Testis (tissue), 3 donors: Measurements from ENCODE around the gene YWHAH. TPM values are rescaled to one million over a fixed set of nuclear protein-coding genes. Genes with fewer than 3 reads are reported as not detected.

ENCODE experiments used
- DNase-seq: peaks from one replicate; pipeline ENCODE4 v3.0.0-alpha.2; 2019
- H3K27ac ChIP-seq, 2 donors: fragments of 200-600 bp; sonication (generic); one replicate each; pipeline ENCODE4 v1.5.1; 2019
- H3K27me3 ChIP-seq: fragments of 200-600 bp; sonication (generic); one replicate; pipeline ENCODE4 v1.5.1; 2019
- H3K36me3 ChIP-seq: fragments of 200-600 bp; sonication (generic); one replicate; pipeline ENCODE4 v1.5.1; 2017; ENCODE audit warnings: low read depth; ENCODE audit errors: missing control alignments
- H3K4me1 ChIP-seq: fragments of 200-600 bp; sonication (generic); one replicate; pipeline ENCODE4 v1.5.1; 2019
- H3K4me3 ChIP-seq, 2 donors: fragments of 200-600 bp; sonication (generic); one replicate each; pipeline ENCODE4 v1.5.1; 2017 to 2019
- H3K9me3 ChIP-seq: fragments of 200-600 bp; sonication (generic); one replicate; pipeline ENCODE4 v1.5.1; 2017
- POLR2A ChIP-seq: fragments of 450-650 bp; IDR thresholded peaks from one replicate; pipeline ENCODE4 v1.6.1; 2017; ENCODE audit warnings: antibody characterized with exemption, mild to moderate bottlenecking, moderate library complexity
- WGBS, 2 donors: methylation state at CpG; one replicate each; pipeline ENCODE4 v1.1.5; 2018; 5-methylcytosine and 5-hydroxymethylcytosine counted together
- intact Hi-C: fragments of 100-400 bp; cut with DNase I; formaldehyde crosslinking; loops from one replicate; pipeline ENCODE4 v1.15.1; 2023; ENCODE audit warnings: low total_unique reads
- polyA plus RNA-seq: library from polyadenylated mRNA; stranded (reverse); fragments of 350-450 nt; fragmentation: Illumina TruSeq; extraction: RNeasy Lipid Tissue Mini Kit (QIAGEN cat#74804); gene quantifications from one replicate; pipeline ENCODE4 v1.2.3, GENCODE V29; 2014; ENCODE audit warnings: low read depth, low replicate concordance; ENCODE audit not compliant: insufficient read depth
- total RNA-seq, 2 donors: library from RNA; depleted of rRNA; stranded (reverse); fragments of >200 nt; gene quantifications; one replicate each; pipeline ENCODE4 v1.2.3, GENCODE V29; 2016
- TF ChIP-seq, protein P1 (sequence below), 3 experiments: fragments of 450-650 bp in 2 of 3; fragments of 200-600 bp in 1 of 3; sonication (generic) in 1 of 3; IDR thresholded peaks; one replicate each; pipeline ENCODE4 v1.5.1; 2016 to 2019; ENCODE audit warnings: antibody characterized with exemption in 3 of 3, mild to moderate bottlenecking in 2 of 3, moderate library complexity in 1 of 3

Gene YWHAH
- total and polyA plus RNA-seq, 3 donors from 2014 or later, result 27.2 to 48.9 (median 47.6) TPM

DNA sequence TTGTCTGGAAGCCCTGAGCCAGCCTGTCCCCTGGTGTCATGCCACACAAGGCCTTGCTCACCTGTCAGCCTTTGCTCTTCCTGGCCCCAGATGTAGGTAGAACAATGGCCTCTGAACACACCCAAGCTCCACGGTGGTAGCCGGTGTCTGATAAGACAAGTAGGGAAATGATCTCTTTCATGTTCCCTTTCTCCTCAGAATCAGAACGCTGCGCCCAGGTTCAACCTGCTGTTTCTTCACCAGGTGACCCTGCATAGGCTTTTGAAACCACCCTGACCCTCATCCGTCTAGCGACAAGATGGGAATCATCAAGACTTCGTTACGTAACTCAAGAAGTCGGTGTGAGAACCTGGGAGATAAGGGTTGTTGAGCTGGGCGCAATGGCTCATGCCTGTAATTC, 28.7 kb upstream of the YWHAH start:
- intact Hi-C loops, result no loop called here
- Histone ChIP-seq H3K27ac (no peak overlapping the region), H3K36me3 (no peaks in the 10 kb centered on the region), H3K4me3 (no peak overlapping the region), H3K9me3 (no peaks in the 10 kb centered on the region), H3K27me3 (no peaks in the 10 kb centered on the region), H3K4me1 (no peaks in the 10 kb centered on the region)
- WGBS, 2 donors, result 91 to 98% methylated on average over 10 of the region's 10 CpGs
- no peak for DNase-seq
- TF ChIP-seq POLR2A, result no peak
- TF ChIP-seq, protein P1, sequence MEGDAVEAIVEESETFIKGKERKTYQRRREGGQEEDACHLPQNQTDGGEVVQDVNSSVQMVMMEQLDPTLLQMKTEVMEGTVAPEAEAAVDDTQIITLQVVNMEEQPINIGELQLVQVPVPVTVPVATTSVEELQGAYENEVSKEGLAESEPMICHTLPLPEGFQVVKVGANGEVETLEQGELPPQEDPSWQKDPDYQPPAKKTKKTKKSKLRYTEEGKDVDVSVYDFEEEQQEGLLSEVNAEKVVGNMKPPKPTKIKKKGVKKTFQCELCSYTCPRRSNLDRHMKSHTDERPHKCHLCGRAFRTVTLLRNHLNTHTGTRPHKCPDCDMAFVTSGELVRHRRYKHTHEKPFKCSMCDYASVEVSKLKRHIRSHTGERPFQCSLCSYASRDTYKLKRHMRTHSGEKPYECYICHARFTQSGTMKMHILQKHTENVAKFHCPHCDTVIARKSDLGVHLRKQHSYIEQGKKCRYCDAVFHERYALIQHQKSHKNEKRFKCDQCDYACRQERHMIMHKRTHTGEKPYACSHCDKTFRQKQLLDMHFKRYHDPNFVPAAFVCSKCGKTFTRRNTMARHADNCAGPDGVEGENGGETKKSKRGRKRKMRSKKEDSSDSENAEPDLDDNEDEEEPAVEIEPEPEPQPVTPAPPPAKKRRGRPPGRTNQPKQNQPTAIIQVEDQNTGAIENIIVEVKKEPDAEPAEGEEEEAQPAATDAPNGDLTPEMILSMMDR (IDR thresholded peaks at IDR 0.05), result no peak

DNA sequence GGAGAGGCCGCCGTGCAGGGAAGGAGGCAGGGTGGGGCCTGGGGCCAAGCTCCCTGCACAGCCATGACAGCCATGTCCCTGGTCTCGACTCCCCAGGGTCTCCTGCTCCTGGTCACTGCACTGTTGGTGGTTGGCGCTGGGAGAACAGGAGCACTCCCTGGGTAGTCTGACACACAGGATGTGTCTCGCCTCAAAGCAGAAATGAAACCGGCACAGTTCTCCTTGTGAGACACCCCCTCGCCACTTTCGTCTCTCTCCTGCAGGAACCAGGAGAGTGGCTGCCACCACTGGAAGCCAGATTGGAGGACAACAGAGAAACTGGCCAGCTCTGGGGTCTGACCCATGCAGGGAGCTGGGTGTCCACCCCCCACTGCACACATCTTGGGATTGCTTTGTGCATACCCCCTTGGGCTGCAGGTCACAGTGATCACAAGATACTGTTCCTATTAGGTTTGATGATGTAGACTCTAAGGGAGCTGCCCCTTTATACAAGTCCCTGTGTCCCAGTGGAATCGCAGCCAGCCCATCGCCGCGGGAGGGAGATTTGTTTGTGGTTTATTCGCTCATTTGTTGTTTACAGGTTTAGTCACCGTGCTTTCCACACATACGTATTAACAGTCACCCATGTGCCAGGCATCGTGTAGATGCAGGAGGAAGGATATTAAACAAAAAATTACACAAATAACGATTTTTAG, 27.0 kb upstream of the YWHAH start:
- intact Hi-C loops, result no loop called here
- H3K27ac ChIP-seq, result no peak overlapping the region
- no peaks in the 10 kb centered on the region for H3K9me3 ChIP-seq
- H3K4me3 ChIP-seq, result no peak overlapping the region
- no peak for TF ChIP-seq POLR2A
- TF ChIP-seq, protein P1 (IDR thresholded peaks at IDR 0.05), result no peak
- no peaks in the 10 kb centered on the region for H3K36me3 ChIP-seq
- WGBS, 2 donors, result 82 to 84% methylated on average over 13 to 17 of the region's 17 CpGs
- no peaks in the 10 kb centered on the region for H3K4me1 ChIP-seq
- no peaks in the 10 kb centered on the region for H3K27me3 ChIP-seq
- DNase-seq, result no peak

DNA sequence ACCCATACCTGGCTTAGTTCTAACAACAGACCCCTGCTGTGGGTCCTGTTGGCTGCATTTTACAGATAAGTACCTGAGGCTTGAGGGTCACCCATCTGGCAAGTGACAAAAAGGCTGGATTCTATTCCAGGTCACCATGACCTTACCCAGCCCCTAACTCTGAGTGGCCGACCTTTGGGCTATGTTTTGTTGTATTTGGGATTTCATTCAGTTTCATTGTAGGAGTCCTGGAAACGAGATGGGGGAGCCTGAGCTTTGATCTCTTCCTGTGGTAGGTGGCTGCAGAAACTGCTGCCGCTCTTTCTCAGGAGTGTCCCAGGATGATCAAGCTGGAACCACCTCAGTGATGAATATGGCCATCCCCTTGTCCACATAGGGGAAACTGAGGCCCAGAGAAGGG, 24.6 kb upstream of the YWHAH start:
- Histone ChIP-seq H3K4me1 (peaks cover 7% of the 10 kb centered on the region), H3K36me3 (no peaks in the 10 kb centered on the region), H3K27ac (no peak overlapping the region), H3K27me3 (no peaks in the 10 kb centered on the region), H3K4me3 (no peak overlapping the region), H3K9me3 (no peaks in the 10 kb centered on the region)
- no peak for TF ChIP-seq POLR2A
- DNase-seq, result no peak
- intact Hi-C loops, result no loop called here
- WGBS, 2 donors, result 92 to 94% methylated on average over 2 to 3 of the region's 3 CpGs

GRCh38 chr22:31920306-31920705, 24.0 kb upstream of the YWHAH start:
- H3K27me3 ChIP-seq, result no peaks in the 10 kb centered on the region
- no peak overlapping the region for H3K4me3 ChIP-seq
- no peak for TF ChIP-seq POLR2A
- TF ChIP-seq, protein P1 (IDR thresholded peaks at IDR 0.05), result no peak
- no peaks in the 10 kb centered on the region for H3K9me3 ChIP-seq
- no peak for DNase-seq
- intact Hi-C loops, result no loop called here
- no peaks in the 10 kb centered on the region for H3K36me3 ChIP-seq
- H3K27ac ChIP-seq, result no peak overlapping the region
- peaks cover 7% of the 10 kb centered on the region for H3K4me1 ChIP-seq
- WGBS, 2 donors, result 91 to 92% methylated on average over 3 of the region's 3 CpGs

GRCh38 chr22:31921106-31921505, 23.2 kb upstream of the YWHAH start:
- 85 to 95% methylated on average over 3 of the region's 3 CpGs for WGBS, 2 donors
- Histone ChIP-seq H3K27me3 (no peaks in the 10 kb centered on the region), H3K9me3 (no peaks in the 10 kb centered on the region), H3K4me1 (peaks cover 7% of the 10 kb centered on the region), H3K4me3 (no peak overlapping the region), H3K36me3 (no peaks in the 10 kb centered on the region), H3K27ac (no peak overlapping the region)
- DNase-seq, result no peak
- TF ChIP-seq, protein P1 (IDR thresholded peaks at IDR 0.05), result no peak
- no peak for TF ChIP-seq POLR2A
- intact Hi-C loops, result no loop called here
